Measurements from ENCODE around the gene MS4A5.
"Not testable (repeated sequence)": the region's sequence is repeated elsewhere in the genome, so short reads cannot be mapped to it uniquely, and the experiment has no call there.

MS4A5 gene, protein sequence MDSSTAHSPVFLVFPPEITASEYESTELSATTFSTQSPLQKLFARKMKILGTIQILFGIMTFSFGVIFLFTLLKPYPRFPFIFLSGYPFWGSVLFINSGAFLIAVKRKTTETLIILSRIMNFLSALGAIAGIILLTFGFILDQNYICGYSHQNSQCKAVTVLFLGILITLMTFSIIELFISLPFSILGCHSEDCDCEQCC

DNA sequence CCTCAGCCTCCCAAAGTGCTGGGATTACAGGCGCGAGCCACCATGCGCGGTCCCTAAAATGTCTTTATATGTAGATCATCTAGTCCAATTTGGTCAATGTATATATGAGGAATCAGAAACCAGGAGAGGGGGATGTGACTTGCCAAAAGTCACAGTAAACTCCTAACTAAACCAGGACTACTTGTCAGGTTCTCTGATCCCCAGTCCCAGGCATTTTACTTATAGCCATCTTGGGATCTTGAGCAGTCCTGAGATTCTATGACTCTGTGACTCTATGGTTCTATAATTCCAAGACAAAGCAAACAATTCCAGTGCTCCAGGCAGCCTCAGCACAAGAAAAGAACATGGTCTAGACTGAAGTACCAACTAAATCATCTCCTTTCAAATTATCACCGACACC is at the start of gene MS4A5:
Gene MS4A5 (plus strand): TSS at position 301 of the 400 bp plus-strand sequence. CDS start 103 bp downstream, outside the sequence.
- DNase-seq, result no peak

DNA sequence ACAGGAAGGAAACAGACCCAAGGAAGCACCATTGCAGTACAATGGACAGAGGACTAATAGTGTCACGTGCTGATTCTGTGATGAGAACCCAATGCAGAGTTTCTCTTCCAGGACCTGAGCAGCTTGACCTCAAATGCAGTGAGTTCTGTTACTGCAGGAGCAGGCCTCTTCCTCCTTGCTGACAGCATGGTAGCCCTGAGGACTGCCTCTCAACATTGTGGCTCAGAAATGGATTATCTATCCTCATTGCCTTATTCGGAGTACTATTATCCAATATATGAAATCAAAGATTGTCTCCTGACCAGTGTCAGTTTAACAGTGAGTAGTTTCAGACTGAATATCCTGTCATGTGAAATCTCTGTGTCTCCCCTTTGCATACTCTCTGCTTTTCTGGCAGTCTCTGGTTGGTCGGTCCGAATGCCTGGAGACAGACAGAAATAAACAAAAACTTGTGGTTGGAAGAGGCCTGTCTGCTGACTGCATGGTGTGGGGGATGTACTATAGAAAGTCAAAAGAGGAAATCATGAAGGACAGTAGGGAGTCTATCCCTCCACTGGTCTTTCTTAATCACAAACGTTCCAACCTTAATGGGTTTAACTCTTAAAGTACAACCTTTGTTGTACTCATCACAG is 40.0 kb upstream of the MS4A5 start:
- DNase-seq, result no peak

DNA sequence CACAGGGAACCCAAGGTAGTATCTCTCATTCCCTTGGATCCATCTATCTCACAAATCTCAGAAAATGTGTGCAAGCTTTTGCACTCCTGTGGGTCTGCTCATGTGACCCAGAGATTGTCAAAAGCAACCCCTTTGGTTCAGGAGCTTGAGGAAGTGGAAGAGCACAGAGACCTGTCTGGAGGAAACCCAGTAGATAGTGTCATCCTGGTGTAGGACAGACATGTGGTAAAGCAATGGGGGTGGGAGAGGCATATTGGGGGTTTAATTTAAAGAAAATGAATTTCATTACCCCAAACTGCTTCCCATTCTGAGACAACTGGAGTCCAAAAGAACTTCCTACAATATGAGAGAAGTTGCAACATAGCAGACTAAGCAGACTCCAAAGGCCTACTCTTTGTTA is 39.0 kb upstream of the MS4A5 start:
- DNase-seq, result no peak

DNA sequence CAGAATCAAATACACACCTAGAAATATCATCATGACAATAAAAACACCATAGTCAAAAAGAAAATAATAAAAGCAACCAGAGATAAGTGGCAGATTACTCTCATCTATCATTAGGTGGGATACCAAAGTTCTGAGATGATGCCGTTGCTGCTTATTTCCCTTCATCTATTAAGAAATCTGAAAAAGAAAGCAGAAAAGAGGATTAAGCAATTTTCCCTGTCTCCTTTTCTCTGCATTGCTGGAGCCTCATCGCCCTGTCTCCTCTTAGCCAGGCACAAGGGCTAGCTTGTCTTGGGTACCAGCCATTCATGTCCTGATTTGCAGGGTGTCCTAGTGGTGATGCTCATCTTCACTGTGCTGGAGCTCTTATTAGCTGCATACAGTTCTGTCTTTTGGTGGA is 37.0 kb upstream of the MS4A5 start:
- no peak for DNase-seq

DNA sequence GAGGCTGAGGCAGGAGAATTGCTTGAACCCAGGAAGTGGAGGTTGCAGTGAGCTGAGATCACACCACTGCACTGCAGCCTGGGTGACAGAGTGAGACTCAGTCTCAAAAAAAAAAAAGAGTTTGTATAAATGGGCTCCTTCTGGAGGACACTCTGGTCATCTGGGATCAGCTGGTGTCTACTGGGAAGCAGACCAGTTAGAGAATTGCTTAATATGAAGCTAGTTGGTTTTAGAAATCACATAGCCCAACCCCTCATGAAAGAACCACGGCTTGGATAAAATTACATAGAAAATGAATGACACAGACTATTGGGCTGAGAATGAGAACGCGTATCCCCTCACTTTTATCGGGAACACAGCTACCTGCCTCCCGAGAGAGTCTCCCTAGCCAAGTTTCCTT is 36.4 kb upstream of the MS4A5 start:
- DNase-seq, result no peak

DNA sequence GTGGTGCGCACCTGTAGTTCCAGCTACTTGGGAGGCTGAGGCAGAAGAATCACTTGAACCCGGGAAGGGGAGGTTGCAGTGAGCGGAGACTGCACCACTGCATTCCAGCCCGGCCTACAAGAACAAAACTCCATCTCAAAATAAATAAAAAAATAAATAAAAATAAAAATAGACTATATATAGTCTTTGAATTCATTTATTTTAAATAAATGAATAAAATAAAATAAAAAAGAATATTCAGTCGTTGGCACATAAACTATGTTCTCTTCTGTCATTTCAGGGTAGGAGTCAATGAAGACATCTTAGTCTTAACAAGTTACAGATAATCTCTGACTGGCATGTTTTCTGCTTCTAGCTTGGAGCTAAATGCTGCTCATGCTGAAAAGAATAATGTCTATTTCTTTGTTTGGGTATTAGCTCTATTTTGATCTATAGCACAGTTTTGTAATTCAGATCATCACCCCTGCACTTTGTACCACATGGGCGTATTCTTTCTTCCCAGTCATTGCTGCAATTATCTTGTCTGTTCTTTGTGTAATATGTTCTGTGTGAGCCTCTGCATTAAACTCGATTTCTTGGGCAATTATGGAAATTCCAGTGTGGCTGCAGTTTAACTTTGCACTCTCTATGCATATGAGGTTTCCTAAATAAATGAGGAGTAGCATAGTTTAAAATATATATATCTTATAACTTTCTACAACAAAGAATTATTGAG is 34.5 kb upstream of the MS4A5 start:
- no peak for DNase-seq

DNA sequence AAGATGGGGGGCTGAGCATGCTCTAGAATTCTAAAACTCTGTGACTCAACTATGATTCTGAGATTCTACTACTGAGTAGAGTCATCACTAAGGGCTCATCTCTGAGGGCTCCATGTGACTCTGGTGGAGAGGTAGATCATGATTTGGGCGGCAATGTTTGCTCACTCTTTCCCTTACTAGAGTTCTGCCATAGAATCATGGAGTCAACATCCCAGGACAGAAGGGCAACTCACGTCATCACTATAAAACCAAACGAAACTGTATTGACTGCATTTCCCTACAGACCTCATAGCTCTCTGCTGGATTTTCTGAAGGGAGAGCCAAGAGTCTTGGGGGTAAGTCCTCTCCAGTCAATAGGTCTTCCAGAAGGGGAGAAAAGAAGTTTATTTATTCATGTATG is 33.0 kb upstream of the MS4A5 start, which contains the start of gene MS4A14:
Gene MS4A14 (plus strand): TSS at position 78 of the 400 bp plus-strand sequence. CDS start 120 bp downstream, at position 198.
- no peak for DNase-seq

DNA sequence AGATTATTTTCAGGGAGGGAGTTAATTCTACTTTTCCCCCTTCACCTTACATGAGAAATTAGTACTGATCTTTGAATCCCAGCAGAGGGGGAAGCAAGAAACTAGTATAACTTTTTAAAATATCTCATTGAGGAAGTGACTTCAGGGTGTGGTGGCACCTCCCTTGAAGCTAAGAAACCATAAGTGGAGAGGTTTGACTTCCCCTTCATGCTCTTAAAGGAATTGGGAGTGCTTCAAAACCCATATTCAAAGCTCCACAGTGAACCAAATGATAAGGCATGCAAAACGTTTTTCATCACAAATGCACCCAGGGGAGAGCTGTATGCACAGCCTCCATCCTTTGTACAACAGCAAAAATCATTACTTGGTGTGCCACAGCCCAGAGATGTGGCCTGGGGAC is 32.6 kb upstream of the MS4A5 start:
- DNase-seq, result no peak

DNA sequence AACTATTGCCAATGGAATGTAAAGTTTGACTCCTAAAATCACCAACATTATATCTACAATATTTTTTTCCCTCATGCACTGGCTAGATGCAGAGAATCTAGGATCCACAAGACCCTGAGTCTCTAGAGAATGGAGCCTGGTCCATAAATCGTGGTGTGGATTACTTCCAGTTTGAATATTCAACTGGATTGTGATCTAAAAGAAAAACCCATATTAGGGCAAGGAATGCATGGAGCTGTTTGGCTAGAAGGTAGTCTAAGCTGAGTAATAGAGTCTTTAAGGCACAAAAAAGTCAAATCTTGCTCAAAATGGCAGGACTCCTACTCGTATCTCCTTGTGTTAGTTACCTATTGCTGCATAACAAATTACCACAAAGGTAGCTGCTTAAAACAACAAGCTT is 9.4 kb upstream of the MS4A5 start:
- no peak for DNase-seq

DNA sequence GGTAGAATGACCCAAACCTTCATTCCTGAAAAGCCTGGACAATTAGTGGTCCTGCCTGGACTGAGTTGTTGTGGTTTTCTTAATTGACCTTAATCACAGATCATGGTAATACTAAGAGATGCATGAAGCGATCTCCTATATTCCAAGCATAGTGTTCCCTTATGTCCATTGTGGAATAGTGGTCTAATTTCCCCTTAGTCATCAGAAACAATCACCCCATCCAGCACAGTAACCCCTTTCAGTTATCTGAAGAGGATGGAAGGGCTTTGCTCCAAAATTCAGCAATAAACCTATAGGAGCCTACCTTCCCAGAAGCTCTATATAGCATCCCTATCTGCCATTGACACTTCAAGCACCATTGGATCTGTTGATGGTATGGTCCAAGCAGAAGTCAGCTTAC is 6.8 kb upstream of the MS4A5 start:
- DNase-seq, result no peak

DNA sequence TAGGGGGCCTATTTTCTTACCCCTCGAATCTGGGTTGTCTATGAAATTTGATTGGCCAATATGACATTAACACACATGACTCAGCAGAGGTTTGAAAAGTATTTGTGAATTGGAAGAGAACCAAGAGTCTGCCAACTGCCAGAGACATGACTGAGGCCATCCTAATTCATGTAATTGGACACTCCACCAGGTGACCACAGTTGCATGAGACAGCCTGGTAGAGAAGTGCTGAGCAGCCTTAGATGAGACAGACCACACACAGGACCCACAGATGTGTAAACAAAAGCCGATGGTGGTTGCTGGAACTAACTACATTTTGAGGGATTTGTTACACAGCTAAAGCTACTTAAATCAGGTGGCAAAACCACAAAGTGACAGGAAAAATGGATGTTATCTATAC is 855 bp upstream of the MS4A5 start:
- DNase-seq, result no peak

DNA sequence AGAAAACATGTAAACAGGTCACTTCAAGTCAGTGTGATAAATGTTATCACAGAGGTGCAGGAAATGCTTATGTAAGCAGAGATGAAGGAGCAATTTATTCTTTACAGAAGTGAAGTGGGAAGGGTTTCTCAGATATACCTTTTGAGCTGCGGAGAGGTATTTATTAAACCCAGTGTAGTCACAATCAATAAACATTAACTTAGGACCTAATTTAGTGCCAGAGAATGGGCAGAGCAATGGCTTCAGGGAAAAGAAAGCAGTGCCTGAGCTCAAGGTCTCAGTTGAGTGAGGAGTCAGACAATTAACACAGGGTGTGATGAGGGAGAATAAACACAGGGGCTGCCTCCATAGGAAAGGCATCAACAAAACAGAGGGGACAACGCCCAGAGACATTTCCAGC is 1.9 kb downstream of the MS4A5 start:
- no peak for DNase-seq

DNA sequence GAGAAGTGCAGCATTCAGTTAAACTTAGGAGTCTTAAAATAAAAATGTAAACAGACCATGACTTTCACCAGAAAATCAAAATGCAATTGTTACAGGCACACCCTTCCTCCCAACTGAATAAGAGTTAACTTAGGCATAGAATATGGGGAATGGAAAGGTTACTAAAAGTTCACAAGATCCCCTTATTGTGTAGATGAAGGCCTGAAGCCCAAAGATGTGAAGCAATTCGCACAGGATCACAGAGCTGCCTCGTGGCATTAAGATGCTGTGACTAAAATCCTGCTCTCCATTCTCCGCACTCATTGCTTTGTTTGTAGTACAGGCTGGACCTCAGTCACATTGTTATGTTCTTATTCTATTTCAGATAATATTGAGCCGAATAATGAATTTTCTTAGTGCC is 4.0 kb downstream of the MS4A5 start:
- DNase-seq, result no peak

DNA sequence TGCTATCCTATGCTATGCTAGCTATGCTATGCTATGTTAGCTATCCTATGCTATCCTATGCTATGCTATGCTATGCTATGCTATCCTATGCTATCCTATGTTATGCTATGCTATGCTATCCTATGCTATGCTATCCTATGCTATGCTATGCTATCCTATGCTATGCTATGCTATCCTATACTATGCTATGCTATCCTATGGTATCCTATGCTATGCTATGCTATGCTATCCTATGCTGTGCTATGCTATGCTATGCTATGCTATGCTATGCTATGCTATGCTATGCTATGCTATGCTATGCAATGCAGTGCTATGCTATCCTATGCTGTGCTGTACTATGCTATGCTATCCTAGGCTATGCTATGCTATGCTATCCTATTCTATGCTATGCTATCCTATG is 17.7 kb downstream of the MS4A5 start:
- DNase-seq, result no peak

DNA sequence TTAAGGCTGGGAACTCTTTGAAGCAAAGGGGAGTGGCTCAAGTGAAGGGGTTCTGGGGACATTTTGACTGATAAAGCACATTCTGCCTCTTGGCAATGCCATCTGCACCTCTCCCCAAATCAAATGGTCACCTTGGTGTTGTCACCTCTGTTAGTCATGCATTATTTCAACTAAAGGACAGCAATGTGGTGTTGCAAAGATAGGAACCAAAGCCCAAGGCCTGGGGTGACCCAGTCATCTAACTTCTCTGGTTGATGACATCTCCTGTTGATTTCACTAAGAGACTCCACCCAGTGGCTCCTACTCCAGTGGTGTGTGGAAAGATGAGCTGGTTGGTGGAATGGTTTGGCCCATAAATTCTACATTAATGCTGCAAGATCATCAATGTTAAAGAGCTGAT is 18.5 kb downstream of the MS4A5 start:
- DNase-seq, result no peak

DNA sequence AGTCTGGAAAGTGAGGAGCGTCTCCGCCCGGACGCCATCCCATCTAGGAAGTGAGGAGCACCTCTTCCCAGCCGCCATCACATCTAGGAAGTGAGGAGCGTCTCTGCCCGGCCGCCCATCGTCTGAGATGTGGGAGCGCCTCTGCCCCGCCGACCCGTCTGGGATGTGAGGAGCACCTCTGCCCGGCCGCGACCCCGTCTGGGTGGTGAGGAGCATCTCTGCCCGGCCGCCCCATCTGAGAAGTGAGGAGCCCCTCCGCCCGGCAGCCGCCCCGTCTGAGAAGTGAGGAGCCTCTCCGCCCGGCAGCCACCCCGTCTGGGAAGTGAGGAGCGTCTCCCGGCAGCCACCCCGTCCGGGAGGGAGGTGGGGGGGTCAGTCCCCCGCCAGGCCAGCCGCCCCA is 21.8 kb downstream of the MS4A5 start:
- not testable (repeated sequence) for DNase-seq

DNA sequence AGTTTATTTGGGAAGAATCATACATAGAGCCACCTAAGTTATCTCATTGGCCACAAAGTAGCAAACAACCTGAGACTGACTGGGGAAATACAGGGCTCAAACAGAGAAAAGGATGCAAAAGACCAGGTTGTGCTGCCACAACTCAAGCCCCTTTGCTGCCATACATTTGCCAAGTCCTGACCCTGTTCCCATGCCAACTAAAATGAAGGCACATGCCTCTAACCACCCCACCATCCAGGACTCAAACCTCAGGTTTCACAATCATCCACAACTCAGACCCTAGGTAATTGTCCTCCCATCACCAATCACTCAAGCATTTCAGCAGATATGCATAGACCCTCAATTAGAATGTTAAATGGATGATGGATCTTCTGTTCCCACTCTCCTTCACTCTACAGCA is 24.8 kb downstream of the MS4A5 start:
- DNase-seq, result no peak

DNA sequence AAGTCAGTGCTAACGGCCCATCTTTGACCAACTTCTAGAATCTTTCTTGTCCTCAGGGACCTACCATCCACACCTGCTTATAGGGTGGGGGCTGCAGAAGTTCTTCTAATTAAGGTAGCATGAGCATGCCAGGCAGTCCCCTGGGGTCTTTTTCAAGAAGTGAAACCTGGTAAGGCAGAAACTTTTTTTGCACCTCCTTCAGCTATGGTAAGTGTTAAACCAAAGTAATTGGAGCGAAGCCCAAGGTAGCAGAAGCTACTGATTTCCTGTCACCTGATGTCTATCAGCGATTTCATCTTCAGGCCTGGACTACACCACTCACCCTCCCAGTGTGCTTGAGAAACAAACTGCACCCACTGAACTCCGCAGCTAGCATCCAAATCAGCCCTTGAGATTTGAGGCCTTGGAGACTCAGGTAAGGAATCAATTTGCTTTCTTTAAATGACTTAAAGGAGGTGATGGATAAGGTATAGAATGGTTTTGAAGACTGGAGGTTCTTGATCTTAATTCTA is 26.2 kb downstream of the MS4A5 start, which contains the start of gene MS4A1:
Gene MS4A1 (plus strand): TSS at position 317 of the 512 bp plus-strand sequence. CDS start 6,528 bp downstream, outside the sequence.
- DNase-seq, result no peak

DNA sequence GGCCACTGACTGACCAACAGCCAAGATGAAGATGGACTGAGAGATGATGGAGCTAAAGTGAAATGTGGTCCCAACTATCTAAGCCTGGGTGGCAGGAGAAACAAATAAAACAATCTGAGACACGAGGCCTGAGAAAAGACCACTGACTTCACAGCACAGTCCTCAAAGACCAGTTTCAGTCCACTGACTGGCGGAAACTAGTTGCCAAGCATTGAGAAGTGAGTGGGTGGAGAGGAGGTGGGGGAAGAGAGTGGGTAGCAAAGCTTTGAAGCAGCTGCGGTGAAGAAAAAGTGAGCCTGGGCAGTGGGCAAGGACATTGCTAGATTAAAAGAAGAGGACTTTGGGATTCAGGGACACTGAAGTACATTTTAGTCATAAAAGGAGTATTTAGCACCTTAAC is 28.2 kb downstream of the MS4A5 start:
- no peak for DNase-seq

DNA sequence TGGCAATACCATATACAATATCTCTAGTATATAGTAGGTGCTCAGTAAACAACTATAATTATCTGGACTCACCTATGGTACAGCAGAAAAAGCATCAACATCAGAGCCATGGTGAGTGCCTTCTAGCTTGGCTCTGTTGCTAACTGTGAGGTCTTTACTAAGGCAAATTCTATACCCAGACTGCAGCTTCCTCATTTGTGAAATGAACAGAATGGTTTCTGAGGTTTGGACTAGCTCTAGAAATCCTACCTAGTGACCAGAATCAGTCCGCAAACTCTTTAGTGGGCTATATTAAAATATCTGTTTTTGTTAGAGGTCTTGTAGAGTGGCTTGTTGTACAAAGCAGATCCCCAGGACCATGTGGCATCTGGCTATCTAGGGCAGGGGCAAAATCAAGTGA is 30.0 kb downstream of the MS4A5 start:
- no peak for DNase-seq

DNA sequence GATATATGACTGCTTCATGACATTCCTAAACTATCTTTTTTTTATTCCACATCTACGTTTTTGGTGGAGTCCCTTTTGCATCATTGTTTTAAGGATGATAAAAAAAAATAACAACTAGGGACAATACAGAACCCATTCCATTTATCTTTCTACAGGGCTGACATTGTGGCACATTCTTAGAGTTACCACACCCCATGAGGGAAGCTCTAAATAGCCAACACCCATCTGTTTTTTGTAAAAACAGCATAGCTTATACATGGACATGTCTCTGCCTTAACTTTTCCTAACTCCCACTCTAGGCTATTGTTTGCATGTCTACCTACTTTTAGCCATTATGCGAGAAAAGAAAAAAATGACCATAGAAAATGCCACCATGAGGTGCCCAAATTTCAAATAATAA is 39.5 kb downstream of the MS4A5 start:
- DNase-seq, result no peak

DNA sequence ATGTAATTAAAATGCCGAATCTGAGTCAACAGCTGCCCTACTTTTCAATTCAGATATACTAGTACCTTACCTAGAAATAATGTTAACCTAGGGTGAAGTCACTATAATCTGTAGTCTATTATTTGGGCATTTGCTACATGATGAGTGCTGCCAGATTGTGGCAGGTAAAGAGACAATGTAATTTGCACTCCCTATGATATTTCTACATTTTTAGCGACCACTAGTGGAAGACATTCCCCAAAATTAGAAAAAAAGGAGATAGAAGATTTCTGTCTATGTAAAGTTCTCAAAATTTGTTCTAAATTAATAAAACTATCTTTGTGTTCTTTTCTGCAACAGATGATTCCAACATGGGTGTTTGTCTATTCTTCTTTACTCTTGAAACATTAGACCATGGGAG is 40.4 kb downstream of the MS4A5 start:
- DNase-seq, result no peak

DNA sequence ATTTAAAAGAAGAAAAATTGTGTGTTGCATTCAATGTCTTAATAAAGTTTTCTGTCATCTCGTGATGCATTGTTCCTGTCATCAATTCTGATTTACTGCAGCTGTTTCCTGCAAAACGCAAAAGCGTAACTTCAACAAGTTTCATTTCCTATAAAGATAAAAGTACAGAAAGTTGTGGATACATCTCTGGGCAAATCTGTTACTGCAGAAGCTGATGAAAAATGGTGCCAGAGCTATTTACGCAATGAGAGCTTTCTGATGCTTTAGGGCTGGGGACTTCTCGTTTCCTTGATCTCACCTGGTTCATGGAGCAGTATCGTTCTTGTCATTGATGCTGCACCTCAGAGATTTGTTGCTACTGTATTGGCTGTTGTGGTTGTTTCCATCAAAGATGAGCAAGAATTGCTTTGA is 47.7 kb downstream of the MS4A5 start:
- no peak for DNase-seq

DNA sequence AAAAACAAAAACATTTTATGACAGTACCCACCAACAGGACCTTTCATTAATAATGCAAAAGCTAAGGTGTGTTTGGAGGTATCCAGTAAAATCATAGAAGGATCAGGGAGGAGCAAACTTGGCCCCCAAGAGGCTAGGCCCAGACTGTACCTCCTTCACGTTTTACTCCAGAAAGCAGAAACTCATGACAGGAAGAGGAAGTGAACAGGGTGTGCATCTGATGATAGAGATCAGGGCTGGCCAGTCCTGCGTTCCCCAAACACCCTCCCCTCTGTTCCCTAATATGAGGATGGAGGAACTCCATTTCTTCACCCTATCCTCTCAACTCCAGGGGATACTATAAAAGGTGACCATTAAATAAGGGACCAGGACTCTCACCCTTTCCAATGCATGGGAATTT is 53.0 kb downstream of the MS4A5 start:
- no peak for DNase-seq

All from activated T-cell treated with anti-CD3 and anti-CD28 coated beads, Interleukin-2, amount 50 U/mL, for 1 hour (primary cell).